GM12891 (cell line): Measurements from ENCODE around the gene AQP1.

Experiments
- DNase-seq: peaks from one replicate; pipeline ENCODE4 v3.0.0; 2011; ENCODE audit warnings: low spot score; ENCODE audit not compliant: insufficient read length
- FAIRE-seq: peaks from 2 replicates; lab custom pipeline; 2011; peaks lifted over from hg19 to GRCh38; lab: Jason Lieb, UNC
- PAX5 ChIP-seq: IDR thresholded peaks from 2 replicates; pipeline ENCODE4 v1.6.1; 2011; ENCODE audit warnings: low read length, moderate library complexity, mild to moderate bottlenecking; ENCODE audit not compliant: insufficient read depth, severe bottlenecking
- POLR2A ChIP-seq: IDR thresholded peaks from 2 replicates; pipeline ENCODE4 v1.6.1; 2011; ENCODE audit warnings: low read depth, low read length, control low read depth
- POLR2AphosphoS5 ChIP-seq: IDR thresholded peaks from 2 replicates; pipeline ENCODE4 v1.6.1; 2011; ENCODE audit warnings: low read depth, low read length, control low read depth
- POU2F2 ChIP-seq: IDR thresholded peaks from 2 replicates; pipeline ENCODE4 v1.6.1; 2011; ENCODE audit warnings: low read depth, mild to moderate bottlenecking, control low read depth, low read length, moderate library complexity
- SPI1 ChIP-seq: IDR thresholded peaks from 2 replicates; pipeline ENCODE4 v1.6.1; 2011; ENCODE audit warnings: low read depth, low read length, control low read depth
- TAF1 ChIP-seq: IDR thresholded peaks from 2 replicates; pipeline ENCODE4 v1.6.1; 2011; ENCODE audit warnings: low read depth, low read length, control low read depth

AQP1 gene

GRCh38 chr7:30903146-30903545, 8.5 kb upstream of the AQP1 start:
- no peak for DNase-seq
- TF ChIP-seq PAX5 (no peak), POLR2AphosphoS5 (no peak), POLR2A (no peak), POU2F2 (no peak), TAF1 (no peak), SPI1 (no peak)
- FAIRE-seq: no peak

GRCh38 chr7:30904561-30904960, 7.1 kb upstream of the AQP1 start:
- TF ChIP-seq POLR2AphosphoS5 (no peak), PAX5 (no peak), POU2F2 (no peak), POLR2A (no peak), SPI1 (no peak), TAF1 (no peak)
- DNase-seq (no peak), FAIRE-seq (no peak)

- DNase-seq (no peak), FAIRE-seq (no peak)
- no peak for TF ChIP-seq POLR2A
- TF ChIP-seq POLR2AphosphoS5: no peak
- TF ChIP-seq PAX5: no peak
- TF ChIP-seq POU2F2: no peak
- TF ChIP-seq SPI1: no peak
- no peak for TF ChIP-seq TAF1
Observed at GRCh38 chr7:30905078-30906012, 6.3 kb upstream of the AQP1 start.

- no peak for FAIRE-seq
- DNase-seq: no peak
- no peak for TF ChIP-seq TAF1
- no peak for TF ChIP-seq POLR2A
Observed at GRCh38 chr7:30906014-30906413, 5.6 kb upstream of the AQP1 start.

GRCh38 chr7:30906515-30907240, 5.0 kb upstream of the AQP1 start:
- no peak for DNase-seq
- no peak for FAIRE-seq
- TF ChIP-seq TAF1 (no peak), PAX5 (no peak)

GRCh38 chr7:30907527-30908267, 4.0 kb upstream of the AQP1 start:
- no peak for TF ChIP-seq POLR2AphosphoS5
- TF ChIP-seq PAX5: no peak
- no peak for TF ChIP-seq SPI1
- no peak for TF ChIP-seq POU2F2
- FAIRE-seq (no peak), DNase-seq (no peak)

GRCh38 chr7:30908681-30909080, 3.0 kb upstream of the AQP1 start:
- FAIRE-seq: no peak
- no peak for DNase-seq
- TF ChIP-seq POU2F2: no peak
- no peak for TF ChIP-seq TAF1
- TF ChIP-seq SPI1: no peak
- TF ChIP-seq POLR2AphosphoS5: no peak
- no peak for TF ChIP-seq PAX5
- TF ChIP-seq POLR2A: no peak

- no peak for TF ChIP-seq TAF1
- no peak for TF ChIP-seq POLR2A
- no peak for TF ChIP-seq POU2F2
- no peak for TF ChIP-seq PAX5
- no peak for TF ChIP-seq POLR2AphosphoS5
- TF ChIP-seq SPI1: no peak
- no peak for FAIRE-seq
- DNase-seq: no peak
Observed at GRCh38 chr7:30909431-30909830, 2.2 kb upstream of the AQP1 start.

GRCh38 chr7:30910411-30911073, 1.1 kb upstream of the AQP1 start:
- TF ChIP-seq POU2F2: no peak
- no peak for TF ChIP-seq POLR2AphosphoS5
- TF ChIP-seq SPI1: no peak
- no peak for TF ChIP-seq PAX5
- TF ChIP-seq TAF1: no peak
- no peak for TF ChIP-seq POLR2A
- DNase-seq (no peak), FAIRE-seq (no peak)

GRCh38 chr7:30911133-30911532, 520 bp upstream of the AQP1 start:
- TF ChIP-seq POLR2A (no peak), PAX5 (no peak), TAF1 (no peak), POU2F2 (no peak), SPI1 (no peak)
- no peak for FAIRE-seq
- no peak for DNase-seq
